HL-60 (cell line): ENCODE measurements around the gene WDFY2.

Experiments used
- DNase-seq, 2 experiments: peaks; one replicate each; pipeline ENCODE4 v3.0.0-alpha.2; 2010 to 2020; ENCODE audit warnings: low read depth in 1 of 2, low spot score in 1 of 2
- H3K27ac ChIP-seq: fragments of 250-450 bp; sonication (Bioruptor Pico); replicated peaks from 2 replicates; pipeline ENCODE4 v1.5.1; 2020; ENCODE audit warnings: mild to moderate bottlenecking, moderate library complexity
- H3K27me3 ChIP-seq: fragments of 250-450 bp; sonication (Bioruptor Pico); 2 replicates; pipeline ENCODE4 v1.5.1; 2021; ENCODE audit warnings: mild to moderate bottlenecking, moderate library complexity; ENCODE audit not compliant: insufficient read depth, poor library complexity, severe bottlenecking
- H3K4me3 ChIP-seq: replicated peaks from 2 replicates; pipeline ENCODE4 v1.5.1; 2011; ENCODE audit warnings: mild to moderate bottlenecking, control low read depth, low read length; ENCODE audit not compliant: insufficient read depth
- GABPA ChIP-seq: IDR thresholded peaks from 2 replicates; pipeline ENCODE4 v1.6.1; 2012; ENCODE audit warnings: low read depth
- POLR2AphosphoS5 ChIP-seq: IDR thresholded peaks from 2 replicates; pipeline ENCODE4 v1.6.1; 2012; ENCODE audit warnings: low read depth
- REST ChIP-seq: IDR thresholded peaks from 2 replicates; pipeline ENCODE4 v1.6.1; 2012; ENCODE audit warnings: low read depth; ENCODE audit not compliant: insufficient replicate concordance
- SPI1 ChIP-seq: IDR thresholded peaks from 2 replicates; pipeline ENCODE4 v1.6.1; 2012; ENCODE audit warnings: low read depth, mild to moderate bottlenecking, borderline replicate concordance
- TF ChIP-seq, protein P1 (sequence below): IDR thresholded peaks from one replicate; pipeline ENCODE4 v1.5.1; 2011; ENCODE audit warnings: low read length, control low read depth, inconsistent platforms; ENCODE audit not compliant: insufficient read depth

Gene WDFY2

GRCh38 chr13:51550151-51550550 is 34.1 kb upstream of the WDFY2 start:
- Histone ChIP-seq H3K4me3 (no peak overlapping the region), H3K27ac (no peak overlapping the region), H3K27me3 (no peaks in the 10 kb centered on the region)
- peak in 1 of 2 experiments; percentile 32 for DNase-seq
- TF ChIP-seq SPI1 (peak; percentile 30; the same call in 1 of the 2 replicates), POLR2AphosphoS5 (no peak)
- TF ChIP-seq, protein P1, sequence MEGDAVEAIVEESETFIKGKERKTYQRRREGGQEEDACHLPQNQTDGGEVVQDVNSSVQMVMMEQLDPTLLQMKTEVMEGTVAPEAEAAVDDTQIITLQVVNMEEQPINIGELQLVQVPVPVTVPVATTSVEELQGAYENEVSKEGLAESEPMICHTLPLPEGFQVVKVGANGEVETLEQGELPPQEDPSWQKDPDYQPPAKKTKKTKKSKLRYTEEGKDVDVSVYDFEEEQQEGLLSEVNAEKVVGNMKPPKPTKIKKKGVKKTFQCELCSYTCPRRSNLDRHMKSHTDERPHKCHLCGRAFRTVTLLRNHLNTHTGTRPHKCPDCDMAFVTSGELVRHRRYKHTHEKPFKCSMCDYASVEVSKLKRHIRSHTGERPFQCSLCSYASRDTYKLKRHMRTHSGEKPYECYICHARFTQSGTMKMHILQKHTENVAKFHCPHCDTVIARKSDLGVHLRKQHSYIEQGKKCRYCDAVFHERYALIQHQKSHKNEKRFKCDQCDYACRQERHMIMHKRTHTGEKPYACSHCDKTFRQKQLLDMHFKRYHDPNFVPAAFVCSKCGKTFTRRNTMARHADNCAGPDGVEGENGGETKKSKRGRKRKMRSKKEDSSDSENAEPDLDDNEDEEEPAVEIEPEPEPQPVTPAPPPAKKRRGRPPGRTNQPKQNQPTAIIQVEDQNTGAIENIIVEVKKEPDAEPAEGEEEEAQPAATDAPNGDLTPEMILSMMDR = no peak

- no peak for DNase-seq
- no peaks in the 10 kb centered on the region for H3K27me3 ChIP-seq
- H3K4me3 ChIP-seq = no peak overlapping the region
- H3K27ac ChIP-seq = no peak overlapping the region
- TF ChIP-seq REST (no peak), SPI1 (no peak), GABPA (no peak), POLR2AphosphoS5 (no peak)
- TF ChIP-seq, protein P1 = no peak
These were observed 32.8 kb upstream of the WDFY2 start for GRCh38 chr13:51551416-51551815.

- DNase-seq = peak in 1 of 2 experiments; percentile 59
- peak; percentile 73; the same call in 1 of the 2 replicates for TF ChIP-seq SPI1
- TF ChIP-seq, protein P1 = no peak
- no peak overlapping the region for H3K27ac ChIP-seq
- no peak overlapping the region for H3K4me3 ChIP-seq
- H3K27me3 ChIP-seq = no peaks in the 10 kb centered on the region
These were observed 32.2 kb upstream of the WDFY2 start for GRCh38 chr13:51552027-51552426.

- Histone ChIP-seq H3K4me3 (no peak overlapping the region), H3K27me3 (no peaks in the 10 kb centered on the region), H3K27ac (no peak overlapping the region)
- DNase-seq = peak in 1 of 2 experiments; percentile 31
- TF ChIP-seq GABPA (no peak), POLR2AphosphoS5 (no peak), SPI1 (peak; percentile 20; the same call in 1 of the 2 replicates)
- TF ChIP-seq, protein P1 = no peak
These were observed 30.7 kb upstream of the WDFY2 start for GRCh38 chr13:51553531-51553930.
